GM19372 (cell line): Measurements from ENCODE around the gene SYDE2.
A peak's percentile ranks its signal among the peaks of the same experiment; 100 is the strongest.
"Not testable (repeated sequence)": the region's sequence is repeated elsewhere in the genome, so short reads cannot be mapped to it uniquely, and the experiment has no call there.

Experiments used
- ATAC-seq: cut with Tn5 transposase; IDR thresholded peaks from one replicate; pipeline ENCODE4 v1.9.1; 2021; ENCODE audit warnings: mild to moderate bottlenecking, low read depth, moderate library complexity; ENCODE audit not compliant: unreplicated experiment

The SYDE2 gene, protein sequence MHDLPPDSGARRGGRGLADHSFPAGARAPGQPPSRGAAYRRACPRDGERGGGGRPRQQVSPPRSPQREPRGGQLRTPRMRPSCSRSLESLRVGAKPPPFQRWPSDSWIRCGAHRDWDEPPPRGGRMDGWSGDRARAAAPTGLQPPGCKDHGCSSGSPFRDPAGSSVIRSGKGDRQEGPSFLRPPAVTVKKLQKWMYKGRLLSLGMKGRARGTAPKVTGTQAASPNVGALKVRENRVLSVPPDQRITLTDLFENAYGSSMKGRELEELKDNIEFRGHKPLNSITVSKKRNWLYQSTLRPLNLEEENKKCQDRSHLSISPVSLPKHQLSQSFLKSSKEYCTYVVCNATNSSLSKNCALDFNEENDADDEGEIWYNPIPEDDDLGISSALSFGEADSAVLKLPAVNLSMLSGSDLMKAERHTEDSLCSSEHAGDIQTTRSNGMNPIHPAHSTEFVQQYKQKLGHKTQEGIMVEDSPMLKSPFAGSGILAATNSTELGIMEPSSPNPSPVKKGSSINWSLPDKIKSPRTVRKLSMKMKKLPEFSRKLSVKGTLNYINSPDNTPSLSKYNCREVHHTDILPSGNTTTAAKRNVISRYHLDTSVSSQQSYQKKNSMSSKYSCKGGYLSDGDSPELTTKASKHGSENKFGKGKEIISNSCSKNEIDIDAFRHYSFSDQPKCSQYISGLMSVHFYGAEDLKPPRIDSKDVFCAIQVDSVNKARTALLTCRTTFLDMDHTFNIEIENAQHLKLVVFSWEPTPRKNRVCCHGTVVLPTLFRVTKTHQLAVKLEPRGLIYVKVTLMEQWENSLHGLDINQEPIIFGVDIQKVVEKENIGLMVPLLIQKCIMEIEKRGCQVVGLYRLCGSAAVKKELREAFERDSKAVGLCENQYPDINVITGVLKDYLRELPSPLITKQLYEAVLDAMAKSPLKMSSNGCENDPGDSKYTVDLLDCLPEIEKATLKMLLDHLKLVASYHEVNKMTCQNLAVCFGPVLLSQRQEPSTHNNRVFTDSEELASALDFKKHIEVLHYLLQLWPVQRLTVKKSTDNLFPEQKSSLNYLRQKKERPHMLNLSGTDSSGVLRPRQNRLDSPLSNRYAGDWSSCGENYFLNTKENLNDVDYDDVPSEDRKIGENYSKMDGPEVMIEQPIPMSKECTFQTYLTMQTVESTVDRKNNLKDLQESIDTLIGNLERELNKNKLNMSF

DNA sequence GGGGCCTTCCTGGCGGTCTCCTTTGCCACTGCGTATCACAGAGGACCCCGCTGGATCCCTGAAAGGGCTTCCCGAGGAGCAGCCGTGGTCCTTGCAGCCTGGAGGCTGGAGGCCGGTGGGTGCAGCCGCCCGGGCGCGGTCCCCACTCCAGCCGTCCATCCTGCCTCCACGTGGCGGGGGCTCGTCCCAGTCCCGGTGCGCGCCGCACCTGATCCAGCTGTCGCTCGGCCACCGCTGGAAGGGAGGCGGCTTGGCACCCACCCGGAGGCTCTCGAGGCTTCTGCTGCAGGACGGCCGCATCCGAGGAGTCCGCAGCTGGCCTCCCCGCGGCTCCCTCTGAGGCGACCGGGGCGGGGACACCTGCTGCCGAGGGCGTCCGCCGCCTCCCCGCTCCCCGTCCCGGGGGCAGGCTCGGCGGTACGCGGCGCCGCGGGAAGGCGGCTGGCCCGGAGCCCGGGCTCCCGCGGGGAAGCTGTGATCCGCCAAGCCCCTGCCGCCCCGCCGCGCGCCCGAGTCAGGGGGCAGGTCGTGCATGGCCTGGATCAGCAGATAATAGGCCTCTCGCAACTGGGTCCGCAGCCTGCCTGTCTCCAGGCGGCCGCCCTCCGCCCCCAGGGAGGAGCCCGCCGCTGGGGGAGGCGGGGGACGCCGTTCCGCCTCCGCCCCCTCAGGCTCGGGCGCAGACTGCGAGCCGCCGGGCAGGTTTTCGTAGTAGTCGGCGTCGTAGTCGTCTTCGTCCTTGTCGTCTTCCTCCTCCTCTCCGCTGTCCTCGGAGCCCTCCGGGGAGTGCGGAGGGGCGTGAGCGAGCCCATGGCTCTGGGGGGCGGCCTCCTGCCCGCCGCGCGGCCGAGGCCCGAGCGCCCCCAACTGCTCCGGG is at the start of gene SYDE2:
SYDE2 (minus strand) TSS at position 554 of the 877 bp plus-strand sequence; CDS start at position 534, 20 bp downstream.
- ATAC-seq = peak; percentile 64

DNA sequence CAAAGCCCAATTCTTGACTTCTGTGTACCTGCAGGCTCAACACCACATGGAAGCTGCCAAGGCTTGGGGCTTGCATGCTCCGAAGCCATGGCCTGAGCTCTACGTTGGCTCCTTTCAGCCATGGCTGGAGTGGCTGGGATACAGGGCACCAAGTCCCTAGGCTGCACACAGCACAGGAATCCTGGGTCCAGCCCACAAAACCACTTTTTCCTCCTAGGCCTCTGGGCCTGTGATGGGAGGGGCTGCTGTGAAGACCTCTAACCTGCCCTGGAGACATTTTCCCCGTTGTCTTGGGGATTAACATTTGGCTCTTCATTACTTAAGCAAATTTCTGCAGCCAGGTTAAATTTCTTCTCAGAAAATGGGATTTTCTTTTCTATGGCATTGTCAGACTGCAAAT is 48.2 kb upstream of the SYDE2 start:
- ATAC-seq = not testable (repeated sequence)

DNA sequence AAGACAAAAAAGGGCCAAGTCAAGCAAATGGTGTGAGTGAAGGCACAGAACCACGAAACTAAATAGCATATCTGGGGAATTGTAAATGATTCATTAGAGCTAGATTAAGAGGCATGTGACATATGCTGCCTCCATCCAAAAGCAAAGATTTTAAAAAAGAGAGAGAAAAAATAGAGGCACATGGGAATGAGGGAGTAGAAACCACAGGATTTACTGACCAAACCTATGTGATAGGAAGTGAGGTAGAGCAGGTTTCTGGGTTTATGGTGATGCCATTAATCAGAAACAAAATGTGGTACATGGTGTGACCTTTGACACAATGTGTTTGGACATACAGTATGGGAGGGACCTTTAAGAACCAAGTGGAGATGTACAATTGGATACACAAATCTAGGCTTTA is 45.1 kb upstream of the SYDE2 start:
- ATAC-seq = no peak

DNA sequence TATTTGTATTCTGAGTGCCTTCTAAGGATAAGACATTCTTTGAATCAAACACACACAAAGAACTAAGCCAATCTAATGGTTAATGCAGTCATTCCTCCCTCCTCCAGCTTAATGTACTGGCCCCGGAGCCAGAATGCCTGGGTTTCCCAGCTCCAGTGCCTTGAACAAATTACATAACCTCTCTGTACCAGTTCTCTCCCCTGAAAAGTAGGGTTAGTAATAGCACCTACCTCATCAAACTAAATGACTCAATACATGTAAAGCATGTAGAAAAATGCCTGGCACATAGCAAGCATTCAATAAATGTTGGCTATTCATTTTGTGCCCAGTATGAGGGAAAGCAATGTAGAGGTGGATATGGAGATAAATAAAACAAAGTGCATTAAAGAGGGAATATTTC is 44.6 kb upstream of the SYDE2 start:
- no peak for ATAC-seq

DNA sequence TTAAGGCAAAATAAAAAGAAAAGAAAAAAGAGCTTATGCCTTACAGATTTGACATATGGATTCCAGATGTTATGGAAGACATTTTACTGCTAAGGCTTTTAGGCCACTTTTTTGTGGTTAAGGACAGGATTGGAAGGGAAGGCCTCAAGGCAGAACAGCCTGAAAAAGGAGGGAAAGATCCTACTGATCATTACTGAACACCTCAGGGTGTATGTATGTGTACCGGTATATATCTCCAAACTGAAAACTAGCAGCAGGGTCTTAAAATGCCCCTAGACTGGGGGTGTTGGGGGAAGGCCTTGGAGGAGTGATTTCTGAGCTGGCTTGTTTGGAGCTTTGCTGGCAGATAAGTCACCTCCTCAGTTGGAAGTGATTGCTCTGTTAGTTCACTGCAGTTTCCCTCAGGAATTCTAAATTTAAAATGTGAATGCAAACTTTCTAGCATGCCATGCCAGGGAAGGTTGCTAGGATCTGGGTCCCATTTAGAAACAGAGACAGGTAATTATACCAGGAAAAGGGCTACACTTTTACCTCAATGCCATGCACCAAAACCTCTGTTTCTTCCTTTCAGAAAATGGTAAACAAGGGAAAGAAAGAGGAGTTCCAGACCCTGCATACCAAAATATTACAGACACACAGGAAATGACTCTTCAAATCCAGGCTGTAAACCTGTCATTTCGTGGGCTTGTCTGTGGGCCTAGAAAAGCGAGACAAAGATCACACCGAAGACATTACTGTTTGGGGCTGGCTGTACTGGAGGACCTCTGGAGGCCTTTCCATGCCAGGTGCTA is 43.6 kb upstream of the SYDE2 start:
- ATAC-seq = no peak

DNA sequence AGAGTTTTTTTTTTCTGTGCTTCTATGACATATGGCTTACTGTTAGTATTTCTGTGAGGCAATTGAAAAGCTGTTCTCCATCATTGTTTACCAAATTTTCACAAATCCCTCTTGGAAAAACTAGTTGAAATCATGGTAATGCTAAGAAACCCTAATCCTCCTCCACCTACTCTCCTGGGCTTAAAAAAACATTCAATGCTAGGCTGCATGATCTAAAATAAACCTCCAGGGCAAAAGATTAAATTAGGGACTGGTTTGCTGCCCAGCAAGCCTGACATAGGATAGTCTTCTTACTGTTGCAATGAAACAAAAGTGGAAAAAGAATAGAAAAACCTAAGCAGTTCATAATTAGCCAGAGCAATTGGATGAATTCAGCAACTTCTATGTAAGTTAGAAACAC is 42.6 kb upstream of the SYDE2 start:
- ATAC-seq = no peak

DNA sequence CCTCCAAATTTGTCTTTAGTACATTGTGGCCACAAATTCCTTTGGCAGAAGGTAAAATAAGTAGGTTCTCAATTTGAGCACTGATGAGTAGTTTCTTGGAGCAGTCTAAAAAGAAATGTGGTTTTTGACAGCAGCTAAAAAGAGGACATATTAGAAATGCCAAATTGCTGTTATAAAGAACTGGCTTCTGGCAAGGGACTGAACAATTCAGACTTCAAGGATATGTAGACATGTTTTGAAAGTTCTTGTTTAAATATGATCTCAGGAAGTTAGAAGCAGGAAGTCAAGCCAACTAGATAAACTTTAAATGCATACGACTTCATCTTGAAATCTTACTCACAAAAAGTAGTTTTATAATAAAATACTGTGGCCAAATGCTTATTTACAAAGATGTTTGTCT is 39.8 kb upstream of the SYDE2 start:
- ATAC-seq = no peak

DNA sequence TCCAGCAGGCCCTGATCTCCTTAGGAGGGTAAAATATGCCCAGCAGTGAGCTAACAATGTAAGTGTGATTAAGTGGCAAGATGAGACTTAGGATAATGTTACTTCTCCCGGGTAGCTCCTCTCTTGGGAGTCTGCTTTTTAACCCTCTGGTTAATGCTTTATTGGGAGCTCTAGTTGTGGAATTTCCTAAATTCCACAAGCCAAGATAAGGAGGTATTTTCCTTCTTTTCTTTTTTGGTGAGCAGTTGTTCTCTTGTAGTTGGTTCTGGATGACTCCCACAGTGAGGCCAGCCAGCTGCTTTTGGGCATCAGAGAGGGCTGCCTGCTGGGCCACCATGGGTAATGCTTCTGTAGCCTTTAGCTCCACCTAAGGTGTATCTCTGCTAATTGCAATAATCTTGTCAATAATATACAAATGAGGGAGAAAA is 39.4 kb upstream of the SYDE2 start:
- ATAC-seq = no peak

DNA sequence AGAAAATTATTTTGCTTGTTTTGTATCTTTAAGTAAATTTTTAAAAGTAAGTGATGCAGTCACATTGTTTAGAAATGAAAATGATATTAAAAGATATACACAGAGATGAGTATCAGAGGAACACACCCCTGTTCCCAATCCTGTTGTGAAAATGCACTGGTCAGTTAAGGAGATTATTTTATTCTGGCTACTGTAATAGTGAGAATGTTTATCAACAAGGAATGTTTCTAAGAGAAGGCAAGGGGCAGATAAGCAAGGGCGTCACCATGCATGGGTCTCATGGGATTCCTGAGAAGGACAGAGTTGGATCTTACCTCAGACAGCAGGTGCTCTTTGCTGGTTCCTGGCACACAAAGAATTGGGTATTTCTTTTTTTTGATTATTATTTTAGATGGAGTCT is 36.8 kb upstream of the SYDE2 start:
- no peak for ATAC-seq

DNA sequence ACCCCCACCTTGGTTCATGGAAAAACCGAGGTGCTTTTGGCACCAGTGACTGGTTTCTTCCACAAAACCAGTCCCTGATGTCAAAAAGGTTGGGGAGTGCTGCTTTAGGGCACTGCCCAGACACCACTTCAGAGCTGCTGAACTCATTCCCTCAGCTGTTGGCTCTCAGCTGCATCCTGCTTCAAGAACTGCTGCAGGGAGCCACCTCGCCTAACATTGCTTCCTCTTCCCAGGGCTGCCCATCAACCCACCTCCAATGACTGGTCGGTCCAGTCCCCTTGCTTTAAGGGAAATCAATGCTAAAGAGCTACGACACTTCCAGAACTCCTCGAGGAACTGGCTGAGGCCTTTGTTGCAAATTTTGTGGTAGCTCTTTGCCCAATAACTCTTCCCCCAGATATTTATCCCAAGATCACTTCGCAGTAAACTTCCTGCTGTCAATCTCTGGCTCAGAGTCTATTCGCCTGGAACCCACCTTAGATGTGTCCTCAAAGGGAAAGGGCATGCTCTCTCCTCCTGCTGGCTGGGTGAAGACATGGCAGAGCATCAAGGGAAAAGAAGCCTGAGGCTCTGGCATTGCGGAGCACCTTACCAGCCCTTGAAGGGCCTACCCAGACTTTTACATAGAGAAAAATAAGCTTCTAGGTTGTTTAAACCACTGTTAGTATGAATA is 29.6 kb upstream of the SYDE2 start:
- no peak for ATAC-seq

DNA sequence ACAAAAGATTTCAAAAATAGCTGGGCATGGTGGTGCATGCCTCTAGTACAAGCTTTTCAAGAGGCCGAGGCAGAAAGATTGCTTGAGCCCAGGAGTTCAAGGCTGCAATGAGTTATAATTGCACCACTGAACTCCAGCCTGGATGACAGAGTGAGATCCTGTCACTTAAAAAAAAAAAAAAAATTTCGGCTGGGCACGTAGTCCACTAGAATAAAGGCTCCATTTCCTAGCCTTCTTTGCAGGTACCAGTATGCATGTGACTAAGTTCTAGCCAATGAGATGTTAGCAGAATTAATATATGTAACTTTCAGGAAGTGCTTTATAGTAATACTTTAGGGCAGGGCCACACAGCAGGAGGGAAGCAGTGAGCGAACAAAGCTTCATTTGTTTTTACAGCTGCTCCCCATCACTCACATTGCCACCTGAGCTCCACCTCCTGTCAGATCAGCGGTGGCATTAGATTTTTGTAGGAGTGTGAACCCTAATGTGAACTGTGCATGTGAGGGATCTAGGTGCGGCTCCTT is 28.8 kb upstream of the SYDE2 start:
- ATAC-seq = no peak

DNA sequence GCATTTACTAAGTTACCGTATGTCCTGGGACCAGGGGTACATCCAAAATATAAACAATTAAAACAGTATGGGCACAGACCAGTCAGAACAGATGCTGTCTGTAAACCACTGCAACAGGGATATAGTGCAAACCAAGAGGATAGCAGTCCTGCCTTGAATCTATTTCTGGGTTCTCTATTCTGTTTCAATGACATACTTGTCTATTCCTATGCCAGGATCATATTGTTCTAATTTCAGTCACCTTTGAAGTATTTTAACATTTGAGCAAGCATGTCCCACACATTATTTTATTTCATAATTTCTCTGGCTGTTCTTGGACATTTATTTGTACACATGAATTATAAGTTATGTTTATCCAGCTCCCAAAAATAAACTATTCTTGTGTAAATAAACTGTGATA is 28.2 kb upstream of the SYDE2 start:
- ATAC-seq = no peak

DNA sequence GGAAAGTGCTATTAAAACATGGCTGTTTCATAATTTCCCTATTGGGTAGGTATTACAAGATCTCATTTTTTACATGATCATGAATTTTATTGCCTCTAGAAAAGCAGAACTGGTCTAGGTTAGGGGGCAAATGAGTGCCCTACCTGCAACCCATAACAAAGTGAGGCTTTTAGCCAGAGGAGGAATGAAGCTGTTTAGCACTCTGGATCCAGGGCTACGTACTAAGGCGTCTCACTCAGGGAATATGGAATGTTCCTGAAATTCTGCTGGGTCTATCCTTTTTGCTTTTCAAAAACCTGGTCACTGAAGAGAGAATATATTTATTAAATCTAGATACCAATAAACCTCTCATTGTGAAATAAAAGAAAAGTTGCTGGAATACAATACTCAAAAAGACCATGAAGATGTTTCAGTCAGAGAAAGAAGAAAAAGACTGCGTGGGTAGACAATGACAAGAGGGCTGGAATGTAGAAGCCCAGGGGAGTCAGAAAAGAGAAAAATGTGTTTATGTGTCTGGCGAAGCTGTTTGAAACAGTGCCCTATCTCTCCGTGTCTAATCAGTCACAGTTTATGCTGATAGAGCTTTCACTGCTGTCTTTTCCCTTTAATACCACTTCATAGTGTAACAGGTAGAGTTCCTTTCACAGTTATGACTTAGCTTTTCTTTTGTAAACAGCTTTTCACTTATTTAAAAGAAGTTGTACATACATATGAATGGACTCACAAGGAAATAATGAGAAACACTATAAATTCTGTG is 25.0 kb upstream of the SYDE2 start:
- ATAC-seq = no peak

DNA sequence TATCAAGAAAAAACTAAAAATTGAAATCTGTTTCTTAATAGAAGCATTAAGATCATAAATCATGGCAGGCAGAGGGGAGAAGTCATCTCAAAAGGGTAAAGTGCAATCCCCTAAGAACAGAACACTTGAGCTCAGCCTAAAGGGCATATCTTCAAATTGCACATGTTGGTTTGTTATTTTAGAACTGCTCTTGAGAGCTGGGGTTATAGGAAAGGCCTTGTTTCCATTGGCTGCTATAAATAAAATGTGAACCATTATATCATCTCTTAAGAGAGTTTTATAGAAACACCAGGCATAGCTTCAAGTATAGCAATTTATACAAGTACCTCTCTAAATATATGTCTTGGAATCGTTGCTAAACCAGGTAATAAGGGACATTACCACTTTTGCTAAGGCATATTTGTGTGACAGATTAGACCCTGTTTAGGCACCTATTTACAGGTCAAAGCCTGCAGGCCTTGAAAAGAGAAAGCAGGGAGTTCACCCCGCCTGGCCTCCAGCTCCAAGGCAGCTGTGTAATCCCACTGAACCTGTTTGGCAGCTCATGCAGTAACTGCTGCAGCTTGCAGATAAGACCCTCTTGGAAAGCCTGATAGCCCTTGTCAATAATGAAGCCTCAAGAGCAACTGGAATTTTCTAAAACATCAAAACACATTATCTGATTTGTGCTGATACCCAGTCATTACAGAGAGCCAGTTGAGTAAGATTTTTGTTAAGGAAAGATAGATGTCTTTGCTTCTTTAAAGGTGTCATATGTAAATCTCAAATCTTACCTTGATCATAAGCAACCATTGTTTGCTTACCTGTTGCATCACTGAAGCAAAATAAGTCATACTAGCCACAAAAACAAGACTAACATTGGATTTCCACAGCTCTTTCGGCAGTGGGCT is 24.2 kb upstream of the SYDE2 start:
- no peak for ATAC-seq

DNA sequence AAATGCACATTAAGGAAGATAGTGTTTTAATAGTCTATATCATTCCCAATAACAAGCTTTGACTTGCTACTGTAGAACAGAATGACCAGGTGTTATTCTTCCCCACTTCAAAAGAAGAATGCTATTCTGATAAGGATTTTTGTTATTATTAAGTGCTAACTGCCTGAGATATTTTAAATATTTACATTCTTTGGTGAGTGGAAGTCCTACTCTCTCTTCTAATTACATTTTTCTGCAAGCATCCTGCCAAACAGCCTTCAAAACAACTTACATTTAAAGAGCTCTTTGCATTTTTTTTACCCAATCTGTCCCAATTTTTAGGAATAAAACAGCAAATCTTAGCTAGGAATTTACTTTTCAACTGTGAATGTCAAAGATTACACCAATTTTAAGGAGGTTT is 23.5 kb upstream of the SYDE2 start:
- no peak for ATAC-seq

DNA sequence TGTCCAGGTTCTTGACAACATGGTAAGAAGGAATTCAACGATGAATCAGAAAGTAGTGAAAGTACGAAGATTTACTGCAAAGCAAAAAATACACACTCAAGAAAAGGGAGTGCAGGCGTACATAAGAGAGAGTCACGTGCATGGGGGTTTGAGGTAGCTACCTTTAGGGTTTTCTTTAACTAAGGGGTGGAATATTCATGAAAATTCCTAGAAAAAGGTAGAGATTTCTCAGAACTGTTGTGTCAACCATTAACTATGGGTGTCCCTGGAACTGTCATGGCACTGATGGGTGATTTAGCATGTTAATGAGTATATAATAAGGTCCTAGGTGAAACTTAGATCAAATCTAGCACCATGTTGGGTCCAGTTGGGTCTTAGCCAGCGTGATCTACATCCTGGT is 22.5 kb upstream of the SYDE2 start:
- ATAC-seq = no peak

DNA sequence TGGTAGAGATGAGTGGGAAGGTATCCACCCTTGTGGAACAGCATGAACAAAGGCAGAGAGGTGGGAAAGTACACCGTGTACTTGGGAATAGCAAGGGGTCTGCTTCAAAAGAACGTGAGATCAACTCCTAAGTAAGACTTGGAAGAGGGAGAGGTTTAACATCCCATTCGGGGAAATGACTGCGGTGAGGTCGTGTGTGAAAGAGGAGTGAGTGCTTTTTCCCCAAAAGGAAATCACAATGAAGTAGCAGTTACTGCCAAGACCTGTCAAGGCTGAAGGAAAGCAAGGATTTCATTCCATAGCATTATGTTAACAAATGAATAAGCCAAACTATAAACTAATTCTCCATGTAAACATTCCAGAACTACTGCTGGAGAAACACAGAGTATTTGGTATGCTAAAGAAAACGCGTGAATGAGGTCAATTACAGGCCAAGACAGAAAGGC is 20.0 kb upstream of the SYDE2 start:
- ATAC-seq = no peak
